ENCODE results near the gene CA14. TPM values are rescaled to one million over a fixed set of nuclear protein-coding genes. Genes with fewer than 3 reads are reported as not detected.

CA14 gene
- total RNA-seq: 1.3 TPM

DNA sequence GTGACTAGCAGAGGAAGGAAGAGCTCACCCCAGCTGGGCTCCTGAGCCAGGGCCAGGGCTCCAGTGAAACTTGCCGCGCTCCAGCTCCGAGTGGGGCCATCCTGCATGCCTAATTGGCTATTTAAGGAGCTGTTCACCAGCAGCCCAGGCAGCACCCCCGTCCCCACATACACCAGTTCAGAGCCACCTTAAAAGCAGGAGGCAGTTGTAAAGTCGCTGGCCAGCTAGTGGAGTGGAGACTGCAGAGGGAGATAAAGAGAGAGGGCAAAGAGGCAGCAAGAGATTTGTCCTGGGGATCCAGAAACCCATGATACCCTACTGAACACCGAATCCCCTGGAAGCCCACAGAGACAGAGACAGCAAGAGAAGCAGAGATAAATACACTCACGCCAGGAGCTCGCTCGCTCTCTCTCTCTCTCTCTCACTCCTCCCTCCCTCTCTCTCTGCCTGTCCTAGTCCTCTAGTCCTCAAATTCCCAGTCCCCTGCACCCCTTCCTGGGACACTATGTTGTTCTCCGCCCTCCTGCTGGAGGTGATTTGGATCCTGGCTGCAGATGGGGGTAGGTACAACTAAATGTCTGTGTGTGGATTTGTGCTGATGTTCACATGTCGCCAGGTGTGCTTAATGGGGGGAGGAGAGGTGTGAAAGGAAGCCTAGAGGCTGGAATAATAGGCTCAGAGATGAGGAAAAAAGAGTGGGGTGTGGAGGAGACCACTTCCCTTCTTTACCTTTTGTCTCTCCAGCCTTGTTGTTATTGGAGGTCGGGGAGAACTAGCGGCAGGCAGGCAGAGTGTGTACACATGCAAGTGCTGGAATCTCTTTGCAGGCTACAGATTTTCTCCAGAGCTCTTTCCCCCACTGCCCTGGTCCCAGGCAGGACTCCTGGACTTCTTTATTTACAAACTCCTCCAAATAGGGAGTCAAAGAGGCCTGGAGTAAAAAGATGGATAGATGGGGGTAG lies at the start of gene CA14:
Gene CA14 (plus strand): TSS at position 151 of the 962 bp plus-strand sequence. CDS start 355 bp downstream, at position 506.

GRCh38 chr1:150235852-150236613 lies 21.5 kb upstream of the CA14 start, which contains the start of gene ANP32E:
Gene ANP32E (minus strand): TSS chr1:150236112. CDS start chr1:150235786, 326 bp downstream.

DNA sequence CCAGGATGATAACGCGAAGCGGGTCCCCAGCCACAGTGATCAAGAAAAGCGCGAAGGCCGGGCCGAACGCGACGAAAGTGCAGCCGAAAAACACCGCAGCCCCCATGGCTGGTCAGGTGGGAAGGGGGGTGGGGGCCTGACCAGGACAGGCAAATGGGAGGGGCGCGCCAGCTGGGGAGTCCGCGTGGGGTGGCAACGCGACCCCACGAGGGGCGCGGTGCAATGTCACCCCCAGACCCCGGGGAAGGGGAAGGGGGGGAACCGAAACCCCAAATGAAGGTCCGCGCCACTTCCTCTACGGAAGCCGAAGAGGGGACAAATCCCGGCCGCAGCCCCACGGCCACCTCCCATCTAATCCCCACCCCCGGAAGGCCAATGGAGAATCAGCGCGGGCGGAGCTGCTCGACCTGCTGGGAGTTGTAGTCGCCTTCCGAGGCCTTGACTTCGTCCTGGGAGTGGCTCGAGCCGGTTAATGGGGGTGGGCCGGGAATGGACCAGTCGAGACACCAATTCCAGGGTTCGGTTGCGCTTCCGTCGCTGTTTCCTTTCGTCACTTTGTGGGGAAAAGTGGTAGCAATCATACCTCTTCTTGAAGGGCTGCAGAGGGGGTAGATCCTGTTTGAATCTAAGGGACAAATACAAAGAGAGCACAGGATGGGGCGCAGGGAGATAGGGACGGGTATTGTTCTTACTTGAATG lies 11.3 kb downstream of the CA14 start, which contains the start of gene APH1A:
Gene APH1A (minus strand): TSS at position 312 of the 699 bp plus-strand sequence. CDS start 206 bp downstream, at position 106.

DNA sequence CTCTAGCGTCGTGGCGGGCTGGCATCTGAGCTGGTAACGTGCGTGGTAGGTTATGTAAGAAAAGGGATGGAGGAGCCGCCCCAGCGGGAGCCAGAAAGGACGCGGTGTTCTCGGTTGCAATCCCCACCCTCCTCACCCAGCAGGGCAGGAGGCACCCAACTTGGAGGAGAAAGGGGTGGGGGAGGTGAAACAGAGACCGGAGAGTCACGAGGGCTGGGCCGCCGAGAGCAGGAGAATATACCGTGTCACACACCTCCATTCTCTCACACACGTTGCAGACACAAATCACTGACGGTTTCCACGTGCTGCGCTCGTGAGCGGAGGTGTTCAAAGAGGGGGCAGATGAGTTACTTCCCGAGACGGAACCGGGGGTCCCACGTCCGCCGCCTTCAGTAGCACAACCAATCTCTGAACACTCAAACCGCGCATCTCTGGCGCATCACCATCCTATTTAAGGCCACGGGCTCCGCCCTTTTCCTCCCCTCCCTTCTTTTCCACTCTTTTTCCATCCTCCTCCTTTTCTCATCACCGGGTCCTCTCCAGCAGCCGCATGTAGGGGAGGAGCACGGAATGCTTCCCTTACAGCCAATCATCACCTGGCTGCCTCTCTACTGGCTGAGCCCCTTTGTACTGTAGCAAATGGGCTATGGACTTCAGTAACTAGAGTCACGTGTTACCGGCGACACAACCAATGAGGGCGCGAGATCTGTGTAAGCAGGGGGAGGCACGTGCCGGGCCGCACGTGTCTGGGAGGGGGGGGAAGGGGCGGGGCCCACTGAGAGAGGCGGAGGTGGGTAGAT lies 24.4 kb downstream of the CA14 start, which contains the start of gene CIART:
Gene CIART (plus strand): TSS at position 797 of the 800 bp plus-strand sequence. CDS start 714 bp downstream, outside the sequence.

GRCh38 chr1:150293433-150294253 lies 36.1 kb downstream of the CA14 start, which contains the start of gene MRPS21:
Gene MRPS21 (plus strand): TSS chr1:150293861. CDS start chr1:150294367, 506 bp downstream.

Small RNA genes within 50 kb of the gene (small RNA-seq; reads per million reads assigned to genes)
- gene RN7SL480P (ENCODE audit: low replicate concordance) (not detected), gene RNU2-17P (ENCODE audit: low replicate concordance) (6.7 reads per million, percentile 88 among the genes with 10 or more reads in this experiment)

Other genes starting within 250 kb of the CA14 start
- 8.1 TPM for gene OTUD7B, start 247.0 kb upstream of the CA14 start, total RNA-seq
- gene VPS45, start 190.0 kb upstream of the CA14 start, total RNA-seq: 122 TPM
- 69.5 TPM for gene PLEKHO1, start 107.9 kb upstream of the CA14 start, total RNA-seq
- 16.0 TPM for gene ANP32E, start 21.7 kb upstream of the CA14 start, total RNA-seq
- 64.2 TPM for gene APH1A, start 11.2 kb downstream of the CA14 start, total RNA-seq
- 5.0 TPM for gene C1orf54, start 15.0 kb downstream of the CA14 start, total RNA-seq
- 2.8 TPM for gene CIART, start 24.8 kb downstream of the CA14 start, total RNA-seq
- gene MRPS21, start 36.1 kb downstream of the CA14 start, total RNA-seq: 56.0 TPM
- gene PRPF3, start 63.8 kb downstream of the CA14 start, total RNA-seq: 86.1 TPM
- 32.9 TPM for gene RPRD2, start 106.4 kb downstream of the CA14 start, total RNA-seq
- gene TARS2, start 229.6 kb downstream of the CA14 start, total RNA-seq: 31.3 TPM

Measured in parietal lobe (tissue), 2 donors.